NCI-H128 (cell line): ENCODE results near the gene BCAR1.
"Not testable (repeated sequence)": the region's sequence is repeated elsewhere in the genome, so short reads cannot be mapped to it uniquely, and the experiment has no call there.

ENCODE experiments used
- DNase-seq: peaks from one replicate; lab custom pipeline; 2025; ENCODE audit not compliant: unreplicated experiment; lab: John Stamatoyannopoulos, UW

The BCAR1 gene

GRCh38 chr16:75206749-75207451 is 44.5 kb downstream of the BCAR1 start, which contains the start of gene CTRB2:
Gene CTRB2, minus strand, starts transcription at chr16:75207161. Its CDS starts 20 bp downstream, at chr16:75207141.
- no peak for DNase-seq

GRCh38 chr16:75205961-75206748 is 45.3 kb downstream of the BCAR1 start:
- DNase-seq = not testable (repeated sequence)

- not testable (repeated sequence) for DNase-seq
Measured at GRCh38 chr16:75205438-75205837, 46.0 kb downstream of the BCAR1 start.

- DNase-seq = not testable (repeated sequence)
Measured at GRCh38 chr16:75204905-75205304, 46.5 kb downstream of the BCAR1 start.

- DNase-seq = no peak
Measured at GRCh38 chr16:75204410-75204758, 47.0 kb downstream of the BCAR1 start.

GRCh38 chr16:75203667-75204409 is 47.6 kb downstream of the BCAR1 start:
- no peak for DNase-seq

GRCh38 chr16:75203096-75203495 is 48.3 kb downstream of the BCAR1 start:
- DNase-seq = no peak

- no peak for DNase-seq
Measured at GRCh38 chr16:75202069-75202590, 49.3 kb downstream of the BCAR1 start.

- DNase-seq = no peak
Measured at GRCh38 chr16:75198135-75198600, 53.3 kb downstream of the BCAR1 start.

GRCh38 chr16:75197522-75198134 is 53.8 kb downstream of the BCAR1 start:
- DNase-seq = no peak

GRCh38 chr16:75196836-75197235 is 54.6 kb downstream of the BCAR1 start:
- no peak for DNase-seq

GRCh38 chr16:75195811-75196790 is 55.3 kb downstream of the BCAR1 start:
- no peak for DNase-seq

GRCh38 chr16:75193730-75194444 is 57.5 kb downstream of the BCAR1 start:
- DNase-seq = no peak

- DNase-seq = no peak
Measured at GRCh38 chr16:75193265-75193650, 58.2 kb downstream of the BCAR1 start.

- DNase-seq = no peak
Measured at GRCh38 chr16:75192606-75193264, 58.7 kb downstream of the BCAR1 start.

- no peak for DNase-seq
Measured at GRCh38 chr16:75189638-75190245, 61.7 kb downstream of the BCAR1 start.

- no peak for DNase-seq
Measured at GRCh38 chr16:75188832-75189477, 62.5 kb downstream of the BCAR1 start.

- DNase-seq = no peak
Measured at GRCh38 chr16:75181630-75182029, 69.8 kb downstream of the BCAR1 start.
